IMR-90 (cell line): ENCODE results near the gene DMD. TPM values are rescaled to one million over a fixed set of nuclear protein-coding genes. Genes with fewer than 3 reads are reported as not detected.

Source experiments
- ATAC-seq: fragments of 200-7000 bp; cut with Tn5 transposase; 2 replicates; pipeline ENCODE4 v1.9.1; 2020; ENCODE audit warnings: low read depth, mild to moderate bottlenecking, moderate library complexity
- BruUV-seq: library from RNA; stranded (reverse); fragments of 400-500 nt; replicated peaks from 2 replicates; lab custom pipeline; 2021; lab: Mats Ljungman, UMichigan
- CTCF ChIA-PET: fragments of 300-600 bp; formaldehyde crosslinking; extraction: SDS; loops from one replicate; lab custom pipeline; 2021; ENCODE audit warnings: antibody characterized with exemption; lab: Yijun Ruan, JAX
- POLR2A ChIA-PET: fragments of 300-600 bp; sonication (Branson Sonifier 250); formaldehyde crosslinking; loops from one replicate; lab custom pipeline; 2022; ENCODE audit warnings: antibody characterized with exemption; ENCODE audit not compliant: unreplicated experiment; lab: Charles Lee
- DNase-seq: peaks from one replicate; pipeline ENCODE4 v3.0.0; 2013
- H2AFZ ChIP-seq: replicated peaks from 2 replicates; pipeline ENCODE3; 2013; ENCODE audit warnings: low read length, mild to moderate bottlenecking; ENCODE audit not compliant: poor library complexity
- H2AK5ac ChIP-seq: 2 replicates; pipeline ENCODE4 v1.6.1; 2013; ENCODE audit warnings: low read depth, low read length, inconsistent platforms
- H2AK9ac ChIP-seq: replicated peaks from 2 replicates; pipeline ENCODE3; 2013; ENCODE audit warnings: mild to moderate bottlenecking, low read depth, low read length, moderate library complexity; ENCODE audit not compliant: poor library complexity
- H2BK120ac ChIP-seq: 2 replicates; pipeline ENCODE4 v1.6.1; 2013; ENCODE audit warnings: low read depth, low read length, inconsistent platforms
- H2BK15ac ChIP-seq: 3 replicates; pipeline ENCODE4 v1.6.1; 2013; ENCODE audit warnings: low read depth, low read length, inconsistent platforms
- H2BK20ac ChIP-seq: 2 replicates; pipeline ENCODE4 v1.6.1; 2013; ENCODE audit warnings: low read depth, mild to moderate bottlenecking, inconsistent platforms, low read length, moderate library complexity
- H2BK5ac ChIP-seq: 2 replicates; pipeline ENCODE4 v1.6.1; 2013; ENCODE audit warnings: mild to moderate bottlenecking, low read depth, low read length, inconsistent platforms; ENCODE audit not compliant: poor library complexity, severe bottlenecking
- H3K14ac ChIP-seq: replicated peaks from 2 replicates; pipeline ENCODE4 v1.6.1; 2013; ENCODE audit warnings: low read depth, low read length, inconsistent platforms
- H3K18ac ChIP-seq: 2 replicates; pipeline ENCODE4 v1.6.1; 2013; ENCODE audit warnings: low read depth, low read length, control low read depth
- H3K23ac ChIP-seq: 2 replicates; pipeline ENCODE4 v1.6.1; 2013; ENCODE audit warnings: low read depth, low read length, inconsistent platforms
- H3K27ac ChIP-seq: 2 replicates; pipeline ENCODE4 v1.5.1; 2013; ENCODE audit warnings: mild to moderate bottlenecking, control low read depth, low read length; ENCODE audit not compliant: insufficient read depth
- H3K27me3 ChIP-seq: 2 replicates; pipeline ENCODE4 v1.6.1; 2013; ENCODE audit warnings: low read length; ENCODE audit not compliant: control insufficient read depth, insufficient read depth
- H3K36me3 ChIP-seq: 2 replicates; pipeline ENCODE4 v1.6.1; 2013; ENCODE audit warnings: low read length, mixed read lengths; ENCODE audit not compliant: control insufficient read depth, insufficient read depth
- H3K4ac ChIP-seq: 2 replicates; pipeline ENCODE4 v1.6.1; 2013; ENCODE audit warnings: low read depth, low read length, inconsistent platforms
- H3K4me1 ChIP-seq: 2 replicates; pipeline ENCODE4 v1.6.1; 2013; ENCODE audit warnings: low read length, mixed read lengths; ENCODE audit not compliant: control insufficient read depth, insufficient read depth
- H3K4me2 ChIP-seq: 2 replicates; pipeline ENCODE4 v1.6.1; 2013; ENCODE audit warnings: low read depth, mild to moderate bottlenecking, control low read depth, low read length, moderate library complexity
- H3K4me3 ChIP-seq: 2 replicates; pipeline ENCODE4 v1.5.1; 2013; ENCODE audit warnings: low read depth, mild to moderate bottlenecking, control low read depth, low read length, moderate library complexity; ENCODE audit not compliant: insufficient read depth
- H3K56ac ChIP-seq: 2 replicates; pipeline ENCODE4 v1.6.1; 2013; ENCODE audit warnings: low read length, inconsistent platforms; ENCODE audit not compliant: insufficient read depth; ENCODE audit errors: extremely low read depth
- H3K79me1 ChIP-seq, 2 experiments: 2 replicates each; pipeline ENCODE4 v1.6.1; 2013; ENCODE audit warnings: low read length in 2 of 2, inconsistent platforms in 1 of 2, low read depth in 1 of 2
- H3K9ac ChIP-seq: 2 replicates; pipeline ENCODE4 v1.6.1; 2013; ENCODE audit warnings: low read depth, low read length, control low read depth
- H3K9me1 ChIP-seq: 2 replicates; pipeline ENCODE4 v1.6.1; 2013; ENCODE audit warnings: low read length, inconsistent platforms; ENCODE audit not compliant: insufficient read depth
- H3K9me3 ChIP-seq: 2 replicates; pipeline ENCODE4 v1.6.1; 2013; ENCODE audit warnings: low read length; ENCODE audit not compliant: control insufficient read depth, insufficient read depth
- H4K20me1 ChIP-seq: 2 replicates; pipeline ENCODE4 v1.6.1; 2013; ENCODE audit warnings: low read length, inconsistent platforms; ENCODE audit not compliant: insufficient read depth
- H4K5ac ChIP-seq: 2 replicates; pipeline ENCODE4 v1.6.1; 2013; ENCODE audit warnings: mild to moderate bottlenecking, low read depth, low read length, control low read depth
- H4K8ac ChIP-seq, 2 experiments: 2 replicates each; pipeline ENCODE4 v1.6.1; 2013; ENCODE audit warnings: low read depth in 2 of 2, low read length in 2 of 2, control low read depth in 1 of 2, inconsistent platforms in 1 of 2
- H4K91ac ChIP-seq: 2 replicates; pipeline ENCODE4 v1.6.1; 2013; ENCODE audit warnings: low read depth, low read length, inconsistent platforms; ENCODE audit not compliant: insufficient read depth
- BHLHE40 ChIP-seq: fragments of 150-350 bp; IDR thresholded peaks from 2 replicates; pipeline ENCODE4 v1.6.1; 2016; ENCODE audit warnings: mild to moderate bottlenecking, low read depth, low read length
- CEBPB ChIP-seq: IDR thresholded peaks from 2 replicates; pipeline ENCODE4 v1.6.1; 2012; ENCODE audit warnings: low read depth, low read length, improper control_type of control experiment
- CHD1 ChIP-seq: IDR thresholded peaks from 2 replicates; pipeline ENCODE4 v1.6.1; 2012; ENCODE audit warnings: low read depth, low read length, improper control_type of control experiment
- FOS ChIP-seq: fragments of 150-350 bp; IDR thresholded peaks from 2 replicates; pipeline ENCODE4 v1.6.1; 2016; ENCODE audit warnings: low read depth, low read length
- MAFK ChIP-seq: IDR thresholded peaks from 2 replicates; pipeline ENCODE4 v1.6.1; 2012; ENCODE audit warnings: low read depth, low read length, improper control_type of control experiment
- MAZ ChIP-seq: IDR thresholded peaks from 2 replicates; pipeline ENCODE4 v1.6.1; 2012; ENCODE audit warnings: low read depth, mild to moderate bottlenecking, low read length, improper control_type of control experiment, moderate library complexity, borderline replicate concordance
- MXI1 ChIP-seq: IDR thresholded peaks from 2 replicates; pipeline ENCODE4 v1.6.1; 2012; ENCODE audit warnings: low read depth, mild to moderate bottlenecking, low read length, moderate library complexity, borderline replicate concordance
- NFE2L2 ChIP-seq: fragments of 150-350 bp; IDR thresholded peaks from 2 replicates; pipeline ENCODE4 v1.6.1; 2016; ENCODE audit warnings: low read depth, mild to moderate bottlenecking, low read length
- POLR2A ChIP-seq: IDR thresholded peaks from 2 replicates; pipeline ENCODE4 v1.6.1; 2012; ENCODE audit warnings: mild to moderate bottlenecking, low read depth, low read length
- RAD21 ChIP-seq: IDR thresholded peaks from 2 replicates; pipeline ENCODE4 v1.6.1; 2012; ENCODE audit warnings: low read length, improper control_type of control experiment
- RCOR1 ChIP-seq: IDR thresholded peaks from 2 replicates; pipeline ENCODE4 v1.6.1; 2012; ENCODE audit warnings: mild to moderate bottlenecking, low read length, improper control_type of control experiment; ENCODE audit not compliant: insufficient replicate concordance
- RFX5 ChIP-seq: IDR thresholded peaks from 2 replicates; pipeline ENCODE4 v1.8.0; 2012; ENCODE audit warnings: low read depth, mild to moderate bottlenecking, low read length, moderate library complexity
- SMC3 ChIP-seq: fragments of 150-350 bp; IDR thresholded peaks from 2 replicates; pipeline ENCODE4 v1.6.1; 2016; ENCODE audit warnings: low read depth, mild to moderate bottlenecking, antibody characterized with exemption, low read length, moderate library complexity
- WGBS, 2 experiments: methylation state at CpG; one replicate each; pipeline versions ENCODE4 v1.1.5 to v1.1.7; 2013; ENCODE audit warnings: missing lambda C conversion rate in 2 of 2; ENCODE audit not compliant: insufficient read length in 1 of 2; ENCODE audit errors: extremely low coverage in 2 of 2; 5-methylcytosine and 5-hydroxymethylcytosine counted together
- dilution Hi-C: fragments of 300-500 bp; cut with HindIII; formaldehyde crosslinking; loops from one replicate; pipeline ENCODE4 v1.14.3; 2018; ENCODE audit warnings: low sequenced_read_pairs; ENCODE audit not compliant: unreplicated experiment
- in situ Hi-C: fragments of 300-500 bp; cut with MboI; formaldehyde crosslinking; loops from 3 replicates; pipeline ENCODE4 v1.14.3; 2019; ENCODE audit warnings: low sequenced_read_pairs, inconsistent platforms, mixed read lengths
- intact Hi-C: fragments of 100-400 bp; cut with micrococcal nuclease; formaldehyde crosslinking; loops from 2 replicates; pipeline ENCODE4 v1.10.0; 2022
- polyA plus RNA-seq, 3 experiments: library from polyadenylated mRNA; depleted of rRNA; stranded (reverse); fragments of >200 nt; gene quantifications; 2 replicates each; pipeline ENCODE4 v1.2.3, GENCODE V29; 2012; ENCODE audit warnings: low replicate concordance in 1 of 3
- total RNA-seq: library from RNA; depleted of rRNA; stranded (reverse); fragments of >200 nt; gene quantifications from 2 replicates; pipeline ENCODE4 v1.2.3, GENCODE V29; 2012
- TF ChIP-seq, protein P1 (sequence below): fragments of 150-350 bp; IDR thresholded peaks from 2 replicates; pipeline ENCODE4 v1.6.1; 2017; ENCODE audit warnings: mild to moderate bottlenecking, antibody characterized with exemption, low read length, low read depth
- TF ChIP-seq, protein P2 (sequence below): fragments of 150-350 bp; IDR thresholded peaks from 2 replicates; pipeline ENCODE4 v1.6.1; 2016; ENCODE audit warnings: low read depth, mild to moderate bottlenecking, low read length, moderate library complexity, borderline replicate concordance
- TF ChIP-seq, protein P3 (sequence below): conservative IDR thresholded peaks from 2 replicates; pipeline ENCODE4 v1.5.1; 2012; ENCODE audit warnings: mild to moderate bottlenecking, low read depth, low read length, improper control_type of control experiment

The DMD gene
- total and polyA plus RNA-seq, 2 of the 4 experiments (the other 2 are of a cell fraction) = 6.6 to 11.8 TPM

DNA sequence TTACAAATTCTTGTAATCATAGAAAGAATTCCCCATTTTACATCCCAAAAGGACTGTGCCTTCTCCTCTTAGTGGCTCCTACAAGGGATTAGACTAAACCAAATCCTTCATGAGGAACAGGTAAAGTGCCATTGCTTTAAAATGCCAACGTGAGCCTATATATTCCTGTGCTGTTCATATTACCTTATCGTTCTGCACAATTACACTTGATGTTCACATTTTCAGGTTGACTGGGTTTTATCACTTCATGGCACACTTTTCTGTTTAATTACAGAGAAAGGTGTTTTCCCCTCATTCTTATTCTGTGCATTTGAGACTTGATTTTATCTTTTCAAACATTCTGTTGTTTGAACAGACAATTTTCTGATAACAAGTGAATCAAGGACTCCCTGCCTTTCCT is 1493.9 kb downstream of the DMD start:
- Histone ChIP-seq H2BK5ac (no peak overlapping the region), H3K14ac (no peak overlapping the region), H4K8ac (no peak overlapping the region), H3K18ac (no peak overlapping the region), H3K56ac (no peak overlapping the region), H3K9me1 (no peaks in the 10 kb centered on the region), H3K79me1 (no peaks in the 10 kb centered on the region), H2AK5ac (no peak overlapping the region), H4K91ac (no peak overlapping the region), H3K9ac (no peak overlapping the region), H3K27me3 (no peaks in the 10 kb centered on the region), H4K20me1 (no peaks in the 10 kb centered on the region), H3K9me3 (no peaks in the 10 kb centered on the region), H2BK15ac (no peak overlapping the region), H3K4me1 (no peaks in the 10 kb centered on the region), H3K4me3 (no peak overlapping the region), H3K36me3 (no peaks in the 10 kb centered on the region), H4K5ac (no peak overlapping the region), H2AFZ (no peak overlapping the region), H3K4me2 (no peak overlapping the region), H3K27ac (no peak overlapping the region), H2AK9ac (no peak overlapping the region), H3K23ac (no peak overlapping the region), H2BK20ac (no peak overlapping the region), H3K4ac (no peak overlapping the region), H2BK120ac (no peak overlapping the region)
- no peak for DNase-seq
- TF ChIP-seq CEBPB (no peak), SMC3 (no peak), POLR2A (no peak), RFX5 (no peak), NFE2L2 (no peak), MXI1 (no peak), FOS (no peak), RCOR1 (no peak), BHLHE40 (no peak), RAD21 (no peak), MAZ (no peak), MAFK (no peak), CHD1 (no peak)
- TF ChIP-seq, protein P1, sequence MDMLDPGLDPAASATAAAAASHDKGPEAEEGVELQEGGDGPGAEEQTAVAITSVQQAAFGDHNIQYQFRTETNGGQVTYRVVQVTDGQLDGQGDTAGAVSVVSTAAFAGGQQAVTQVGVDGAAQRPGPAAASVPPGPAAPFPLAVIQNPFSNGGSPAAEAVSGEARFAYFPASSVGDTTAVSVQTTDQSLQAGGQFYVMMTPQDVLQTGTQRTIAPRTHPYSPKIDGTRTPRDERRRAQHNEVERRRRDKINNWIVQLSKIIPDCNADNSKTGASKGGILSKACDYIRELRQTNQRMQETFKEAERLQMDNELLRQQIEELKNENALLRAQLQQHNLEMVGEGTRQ = no peak
- TF ChIP-seq, protein P2, sequence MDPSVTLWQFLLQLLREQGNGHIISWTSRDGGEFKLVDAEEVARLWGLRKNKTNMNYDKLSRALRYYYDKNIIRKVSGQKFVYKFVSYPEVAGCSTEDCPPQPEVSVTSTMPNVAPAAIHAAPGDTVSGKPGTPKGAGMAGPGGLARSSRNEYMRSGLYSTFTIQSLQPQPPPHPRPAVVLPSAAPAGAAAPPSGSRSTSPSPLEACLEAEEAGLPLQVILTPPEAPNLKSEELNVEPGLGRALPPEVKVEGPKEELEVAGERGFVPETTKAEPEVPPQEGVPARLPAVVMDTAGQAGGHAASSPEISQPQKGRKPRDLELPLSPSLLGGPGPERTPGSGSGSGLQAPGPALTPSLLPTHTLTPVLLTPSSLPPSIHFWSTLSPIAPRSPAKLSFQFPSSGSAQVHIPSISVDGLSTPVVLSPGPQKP = no peak
- TF ChIP-seq, protein P3, sequence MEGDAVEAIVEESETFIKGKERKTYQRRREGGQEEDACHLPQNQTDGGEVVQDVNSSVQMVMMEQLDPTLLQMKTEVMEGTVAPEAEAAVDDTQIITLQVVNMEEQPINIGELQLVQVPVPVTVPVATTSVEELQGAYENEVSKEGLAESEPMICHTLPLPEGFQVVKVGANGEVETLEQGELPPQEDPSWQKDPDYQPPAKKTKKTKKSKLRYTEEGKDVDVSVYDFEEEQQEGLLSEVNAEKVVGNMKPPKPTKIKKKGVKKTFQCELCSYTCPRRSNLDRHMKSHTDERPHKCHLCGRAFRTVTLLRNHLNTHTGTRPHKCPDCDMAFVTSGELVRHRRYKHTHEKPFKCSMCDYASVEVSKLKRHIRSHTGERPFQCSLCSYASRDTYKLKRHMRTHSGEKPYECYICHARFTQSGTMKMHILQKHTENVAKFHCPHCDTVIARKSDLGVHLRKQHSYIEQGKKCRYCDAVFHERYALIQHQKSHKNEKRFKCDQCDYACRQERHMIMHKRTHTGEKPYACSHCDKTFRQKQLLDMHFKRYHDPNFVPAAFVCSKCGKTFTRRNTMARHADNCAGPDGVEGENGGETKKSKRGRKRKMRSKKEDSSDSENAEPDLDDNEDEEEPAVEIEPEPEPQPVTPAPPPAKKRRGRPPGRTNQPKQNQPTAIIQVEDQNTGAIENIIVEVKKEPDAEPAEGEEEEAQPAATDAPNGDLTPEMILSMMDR = no peak
- POLR2A ChIA-PET = no interaction called here
- dilution Hi-C loops (no loop called here), in situ Hi-C loops (no loop called here), intact Hi-C loops (no loop called here)
- ATAC-seq = no peak
- BruUV-seq = no TSS peak
- CTCF ChIA-PET = no interaction called here
- WGBS, 2 experiments = no CpG with 5 or more reads among the region's 2 CpGs
